Fibroblast of peridontal ligament (primary cell): ENCODE measurements around the gene BRMS1.

ENCODE experiments used
- DNase-seq: peaks from one replicate; pipeline ENCODE4 v3.0.0-alpha.2; 2010; ENCODE audit errors: extremely low read depth

Gene BRMS1

DNA sequence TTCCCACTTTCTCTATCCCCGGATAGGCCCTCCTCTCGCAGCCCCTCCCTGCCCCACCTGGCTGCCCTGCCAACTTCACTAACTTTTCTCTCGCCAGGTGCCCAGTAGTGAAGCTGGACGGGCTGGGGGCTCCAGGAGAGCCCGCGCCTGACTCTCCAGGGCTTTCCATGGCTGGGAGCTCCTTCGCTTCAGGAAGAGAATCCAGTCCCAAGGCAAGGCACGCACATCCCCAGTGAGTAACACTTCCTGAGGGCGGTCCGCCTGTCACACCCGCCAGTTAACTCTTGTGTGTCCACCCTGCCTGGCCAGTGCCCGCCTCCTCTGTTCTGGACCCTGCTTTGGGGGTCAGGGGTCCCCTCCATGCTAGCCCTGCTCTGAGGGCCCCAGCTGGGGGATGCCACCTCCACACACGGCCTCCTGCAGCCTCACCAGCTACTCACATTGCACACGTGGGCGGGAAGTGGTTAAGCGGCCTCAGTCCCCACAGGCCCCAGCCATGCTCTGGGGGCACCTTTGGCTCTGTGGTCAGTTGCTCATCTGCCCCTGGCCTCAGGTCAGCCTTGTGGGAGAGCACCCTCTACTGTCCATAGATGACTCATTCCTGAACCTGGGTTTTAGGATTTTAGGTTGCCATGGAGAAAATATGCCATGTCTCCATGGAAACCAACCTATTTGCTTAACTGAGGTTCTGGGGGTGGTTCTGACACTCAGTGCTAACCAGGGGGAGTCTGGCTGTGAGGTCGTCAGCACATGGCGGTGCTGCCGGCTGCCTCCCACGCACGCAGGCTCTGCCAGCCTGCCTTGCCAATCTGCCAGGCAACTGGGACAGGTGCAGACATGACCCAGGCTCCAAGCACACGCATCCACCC lies 8.4 kb downstream of the BRMS1 start, which contains the start of gene RIN1:
RIN1 (minus strand) TSS at position 201 of the 869 bp plus-strand sequence; CDS start at position 169, 32 bp downstream.
- peak; percentile 93 for DNase-seq

- DNase-seq = peak; percentile 52
Measured at GRCh38 chr11:66335531-66336233, 9.2 kb downstream of the BRMS1 start.

- no peak for DNase-seq
Measured at GRCh38 chr11:66334605-66335442, 10.1 kb downstream of the BRMS1 start.

DNA sequence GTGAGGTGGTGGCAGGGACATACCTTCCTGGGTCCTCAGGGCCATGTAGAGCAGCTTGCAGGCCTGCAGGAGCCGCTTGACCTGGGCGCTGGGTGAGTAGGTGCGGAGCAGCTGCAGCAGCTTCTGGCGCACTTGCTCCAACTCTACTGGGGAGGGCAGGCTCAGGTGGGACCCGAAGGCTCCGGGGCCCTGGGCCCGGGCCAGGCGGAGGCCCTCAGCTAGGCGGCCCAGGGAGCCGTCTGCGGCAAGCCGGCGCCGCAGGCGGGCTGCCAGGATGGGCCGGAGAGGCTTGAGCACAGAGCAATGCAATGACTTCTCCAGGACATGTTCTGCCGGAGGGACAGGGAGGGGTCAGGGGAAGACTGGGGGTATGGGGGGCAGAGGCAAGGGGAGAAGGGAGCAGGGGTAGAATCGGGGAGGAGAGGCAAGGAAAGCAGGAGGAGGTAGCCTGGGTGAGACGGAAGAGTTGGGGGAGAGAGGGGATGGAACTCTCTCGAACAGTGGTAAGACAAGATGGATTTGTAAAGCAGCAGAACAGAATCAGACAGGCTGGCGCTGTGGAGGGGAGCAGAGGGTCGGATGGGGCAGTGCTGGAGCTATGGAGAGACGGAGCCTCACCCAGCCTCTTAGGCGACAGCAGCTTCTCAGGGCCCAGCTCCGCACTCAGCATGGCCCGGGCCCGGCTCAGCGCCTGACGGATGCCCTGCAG lies 10.9 kb downstream of the BRMS1 start:
- no peak for DNase-seq

DNA sequence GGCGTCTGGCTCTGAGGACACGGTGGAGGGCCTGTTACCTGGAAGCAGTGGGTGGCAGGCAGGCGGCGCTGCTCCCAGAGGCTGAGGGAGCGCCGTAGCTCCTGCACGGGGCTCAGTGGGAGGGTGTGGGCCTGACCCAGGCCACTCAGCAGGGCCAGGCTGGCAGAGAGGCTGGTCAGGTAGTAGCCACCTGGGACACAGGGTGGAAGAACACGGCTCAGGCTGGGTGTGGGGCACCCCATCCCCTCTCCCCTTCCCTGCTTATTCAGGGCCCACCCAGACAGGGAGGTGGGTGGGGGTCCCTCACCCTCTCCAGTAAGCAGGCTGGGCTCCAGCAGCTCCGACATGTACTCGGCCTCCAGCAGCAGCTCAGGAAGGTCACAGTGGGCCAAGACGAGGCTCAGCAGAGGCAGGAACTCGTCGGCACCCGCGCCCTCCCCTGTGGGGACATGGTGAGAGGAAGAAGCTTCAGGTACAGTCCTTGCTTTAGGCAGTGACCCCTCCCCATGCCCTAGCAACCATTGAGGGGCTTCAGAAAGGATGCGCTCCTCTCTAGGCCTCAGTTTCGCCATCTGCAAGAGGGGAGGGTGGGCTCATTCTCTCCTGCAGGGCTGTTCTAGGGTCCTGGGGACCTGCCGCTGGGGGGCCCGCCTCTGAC lies 11.6 kb downstream of the BRMS1 start:
- no peak for DNase-seq

GRCh38 chr11:66332371-66333219 lies 12.3 kb downstream of the BRMS1 start:
- DNase-seq = no peak

- DNase-seq = no peak
Measured at GRCh38 chr11:66331542-66332370, 13.1 kb downstream of the BRMS1 start.

DNA sequence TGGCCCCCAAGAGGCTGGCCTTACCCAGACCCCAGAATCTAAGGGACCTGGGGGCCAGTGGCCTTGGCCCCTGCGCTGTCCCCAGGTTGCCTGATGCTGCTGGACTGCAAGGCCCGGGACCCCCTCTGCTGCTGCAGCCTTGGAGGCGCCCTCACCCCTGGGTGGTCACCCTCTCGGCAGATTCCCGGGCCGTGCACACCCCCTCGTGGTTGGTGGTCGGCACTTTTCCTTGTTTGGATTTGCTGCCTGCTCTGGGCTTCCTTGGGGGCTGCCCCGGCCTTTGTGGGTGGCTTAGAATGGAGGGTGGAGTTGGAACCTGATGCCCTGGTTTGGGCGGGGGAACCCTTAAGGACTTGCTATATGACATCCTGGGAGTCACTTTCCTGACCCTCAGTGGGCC lies 14.0 kb downstream of the BRMS1 start:
- DNase-seq = no peak

DNA sequence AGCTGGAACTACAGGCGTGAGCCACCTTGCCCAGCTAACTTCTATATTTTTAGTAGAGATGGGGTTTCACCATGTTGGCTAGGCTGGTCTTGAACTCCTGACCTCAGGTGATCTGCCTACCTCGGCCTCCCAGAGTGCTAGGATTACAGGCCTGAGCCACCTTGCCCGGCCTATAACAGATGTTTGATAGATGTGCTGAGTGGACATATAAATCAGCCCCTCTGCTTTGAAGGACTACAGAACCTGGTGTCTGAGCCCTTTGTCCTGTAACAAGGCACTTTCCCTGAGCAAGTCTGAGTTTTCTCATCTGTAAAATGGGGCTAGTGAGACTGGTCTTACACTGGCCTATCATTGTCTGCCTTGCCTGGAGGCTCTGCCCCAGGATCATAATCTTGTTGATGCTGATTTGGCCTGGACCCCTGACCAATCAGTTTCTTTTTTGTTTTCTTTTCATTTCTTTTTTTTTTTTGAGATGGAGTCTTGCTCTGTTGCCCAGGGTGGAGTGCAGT lies 15.7 kb downstream of the BRMS1 start:
- no peak for DNase-seq

- DNase-seq = peak; percentile 69
Measured at GRCh38 chr11:66328302-66329144, 16.4 kb downstream of the BRMS1 start.

GRCh38 chr11:66328031-66328301 lies 16.9 kb downstream of the BRMS1 start:
- DNase-seq = no peak

DNA sequence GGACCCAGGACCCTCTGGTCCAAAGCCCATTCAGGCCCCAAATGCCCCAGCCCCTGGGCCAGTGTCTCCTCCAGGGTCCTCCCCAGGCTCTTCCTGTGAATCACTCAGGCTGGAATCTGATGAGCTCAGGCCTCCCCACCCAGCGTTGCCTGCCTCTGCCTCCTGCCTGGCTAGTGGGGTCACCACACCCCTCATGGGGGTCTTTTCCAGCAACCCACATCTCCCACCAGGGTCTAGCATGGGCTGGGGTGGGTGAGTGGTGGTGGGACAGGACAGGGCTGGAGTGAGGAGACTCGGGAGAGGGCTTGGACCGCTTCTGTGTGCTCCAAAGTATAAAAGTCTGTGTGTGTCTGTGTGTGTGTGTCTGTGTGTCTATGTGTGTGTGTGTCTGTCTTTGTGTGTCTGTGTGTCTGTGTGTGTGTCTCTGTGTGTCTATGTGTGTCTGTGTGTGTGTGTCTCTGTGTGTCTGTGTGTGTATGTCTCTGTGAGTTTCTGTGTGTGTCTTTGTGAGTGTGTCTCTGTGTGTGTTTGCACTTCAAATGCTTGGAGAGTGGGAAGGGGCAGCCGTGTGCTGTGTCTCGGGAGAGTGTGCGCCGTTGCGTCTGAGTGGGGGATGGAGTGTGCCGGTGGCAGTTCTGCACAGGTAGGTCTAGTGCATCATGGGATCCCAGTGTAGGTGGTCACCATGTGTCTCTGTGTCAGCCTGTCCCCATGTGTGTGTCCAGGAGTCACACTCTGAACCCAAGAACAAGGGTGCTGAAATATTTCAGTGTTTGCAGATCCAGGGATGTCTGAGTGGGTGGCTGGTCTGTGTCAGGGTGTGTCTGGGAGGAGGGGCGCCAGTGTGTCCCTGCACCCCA lies 17.5 kb downstream of the BRMS1 start:
- DNase-seq = peak; percentile 51

GRCh38 chr11:66326261-66327111 lies 18.4 kb downstream of the BRMS1 start:
- peak; percentile 41 for DNase-seq

DNA sequence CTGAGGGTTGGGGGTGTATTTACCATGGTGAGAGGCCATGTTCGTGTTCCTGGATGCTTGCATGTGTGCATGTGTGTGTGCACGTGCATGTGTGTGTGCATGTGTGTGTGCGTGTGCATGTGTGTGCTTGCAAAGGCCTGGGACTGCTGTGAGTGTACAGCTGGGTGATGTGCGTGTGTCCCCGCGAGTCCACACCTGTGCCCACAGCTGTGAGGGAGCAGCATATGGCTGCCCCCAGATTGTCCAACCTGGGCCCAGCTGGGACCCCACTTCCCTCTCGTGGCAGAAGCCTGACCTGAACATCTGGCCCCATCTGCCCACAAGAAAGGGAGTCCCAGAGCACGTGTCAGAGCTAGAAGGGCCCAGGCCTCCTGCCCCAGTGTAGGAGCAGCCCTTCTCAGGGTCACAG lies 19.6 kb downstream of the BRMS1 start:
- DNase-seq = no peak

DNA sequence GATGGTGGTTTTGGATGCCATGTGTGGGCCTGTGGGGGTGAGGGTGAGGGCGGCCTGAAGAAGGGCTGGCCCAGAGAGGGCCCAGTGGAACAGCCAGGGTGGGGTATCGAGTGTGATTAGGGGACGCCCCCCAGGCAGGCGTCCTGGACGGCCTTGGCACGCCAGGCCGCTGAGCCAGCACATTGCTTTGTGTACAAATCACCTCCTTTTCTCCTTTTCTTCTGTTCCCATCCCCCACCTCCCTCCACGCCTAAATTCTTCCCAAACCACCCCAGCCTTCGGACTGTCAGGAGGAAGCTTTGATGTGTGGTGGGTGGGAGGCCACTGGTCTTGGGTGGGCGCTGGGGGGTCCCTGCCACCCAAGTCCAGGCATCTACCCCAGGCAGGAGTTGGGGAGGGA lies 20.2 kb downstream of the BRMS1 start:
- peak; percentile 36 for DNase-seq

DNA sequence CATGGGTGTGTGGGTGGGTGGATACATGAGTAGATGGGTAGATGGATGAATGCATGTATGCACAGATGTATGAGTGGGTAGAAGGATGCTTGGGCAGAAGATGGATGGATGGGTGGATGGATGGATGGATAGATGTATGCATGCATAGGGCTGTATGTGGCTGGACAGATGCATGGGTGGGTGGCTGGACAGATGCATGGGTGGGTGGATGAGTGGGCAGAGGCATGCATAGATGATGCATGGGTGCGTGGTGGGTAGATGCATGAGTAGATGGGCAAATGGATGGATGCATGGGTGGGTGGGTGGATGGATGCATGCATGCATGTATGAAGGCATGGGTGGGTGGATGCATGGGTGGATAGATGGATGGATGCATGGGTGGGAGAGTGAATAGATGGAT lies 21.2 kb downstream of the BRMS1 start:
- no peak for DNase-seq
